Type B pancreatic cell (in vitro differentiated cells): ENCODE measurements around the gene SND1. TPM values are rescaled to one million over a fixed set of nuclear protein-coding genes. Genes with fewer than 3 reads are reported as not detected.
"Not testable (repeated sequence)": the region's sequence is repeated elsewhere in the genome, so short reads cannot be mapped to it uniquely, and the experiment has no call there.

ENCODE experiments used
- DNase-seq: peaks from one replicate; pipeline ENCODE4 v3.0.0; 2021; ENCODE audit warnings: mixed read lengths; ENCODE audit not compliant: unreplicated experiment; ENCODE audit errors: extremely low spot score
- H3K27ac Mint-ChIP-seq: 2 replicates; pipeline ENCODE4 v1.8.0; 2021; ENCODE audit warnings: mild to moderate bottlenecking, mixed read lengths
- H3K27me3 Mint-ChIP-seq: 2 replicates; pipeline ENCODE4 v1.8.0; 2021; ENCODE audit warnings: mixed read lengths
- H3K36me3 Mint-ChIP-seq: 2 replicates; pipeline ENCODE4 v1.8.0; 2021; ENCODE audit warnings: mixed read lengths
- H3K4me1 Mint-ChIP-seq: one replicate; pipeline ENCODE4 v1.8.0; 2021; ENCODE audit warnings: mixed read lengths; ENCODE audit not compliant: unreplicated experiment
- H3K4me3 Mint-ChIP-seq: 2 replicates; pipeline ENCODE4 v1.8.0; 2021; ENCODE audit warnings: mild to moderate bottlenecking, mixed read lengths
- H3K9me3 Mint-ChIP-seq: 2 replicates; pipeline ENCODE4 v1.8.0; 2021; ENCODE audit warnings: mixed read lengths
- total RNA-seq: library from RNA; stranded (reverse); gene quantifications from 2 replicates; pipeline ENCODE4 v1.2.1, GENCODE V29; 2021; ENCODE audit warnings: low replicate concordance
- TF ChIP-seq, protein P1 (sequence below): fragments of 200-600 bp; sonication (generic); conservative IDR thresholded peaks from 2 replicates; pipeline ENCODE4 v1.5.0; 2021; ENCODE audit warnings: antibody characterized with exemption, mild to moderate bottlenecking

The SND1 gene
- total RNA-seq, 1 donor from 2014 or later = 199 TPM

GRCh38 chr7:127833641-127834040 lies 181.6 kb downstream of the SND1 start:
- no peak overlapping the region for H3K27ac Mint-ChIP-seq
- H3K27me3 Mint-ChIP-seq = no peaks in the 10 kb centered on the region
- TF ChIP-seq, protein P1, sequence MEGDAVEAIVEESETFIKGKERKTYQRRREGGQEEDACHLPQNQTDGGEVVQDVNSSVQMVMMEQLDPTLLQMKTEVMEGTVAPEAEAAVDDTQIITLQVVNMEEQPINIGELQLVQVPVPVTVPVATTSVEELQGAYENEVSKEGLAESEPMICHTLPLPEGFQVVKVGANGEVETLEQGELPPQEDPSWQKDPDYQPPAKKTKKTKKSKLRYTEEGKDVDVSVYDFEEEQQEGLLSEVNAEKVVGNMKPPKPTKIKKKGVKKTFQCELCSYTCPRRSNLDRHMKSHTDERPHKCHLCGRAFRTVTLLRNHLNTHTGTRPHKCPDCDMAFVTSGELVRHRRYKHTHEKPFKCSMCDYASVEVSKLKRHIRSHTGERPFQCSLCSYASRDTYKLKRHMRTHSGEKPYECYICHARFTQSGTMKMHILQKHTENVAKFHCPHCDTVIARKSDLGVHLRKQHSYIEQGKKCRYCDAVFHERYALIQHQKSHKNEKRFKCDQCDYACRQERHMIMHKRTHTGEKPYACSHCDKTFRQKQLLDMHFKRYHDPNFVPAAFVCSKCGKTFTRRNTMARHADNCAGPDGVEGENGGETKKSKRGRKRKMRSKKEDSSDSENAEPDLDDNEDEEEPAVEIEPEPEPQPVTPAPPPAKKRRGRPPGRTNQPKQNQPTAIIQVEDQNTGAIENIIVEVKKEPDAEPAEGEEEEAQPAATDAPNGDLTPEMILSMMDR = no peak

GRCh38 chr7:127835679-127836078 lies 183.7 kb downstream of the SND1 start:
- H3K27ac Mint-ChIP-seq = no peak overlapping the region
- H3K27me3 Mint-ChIP-seq = no peaks in the 10 kb centered on the region
- H3K4me1 Mint-ChIP-seq = no peaks in the 10 kb centered on the region
- no peaks in the 10 kb centered on the region for H3K9me3 Mint-ChIP-seq
- TF ChIP-seq, protein P1 = no peak
- no peak for DNase-seq
- H3K4me3 Mint-ChIP-seq = no peak overlapping the region
- H3K36me3 Mint-ChIP-seq = peaks cover 16% of the 10 kb centered on the region

More at GRCh38 chr7:127833641-127834040, 181.6 kb downstream of the SND1 start:
- Mint-ChIP-seq H3K4me3 (no peak overlapping the region), H3K4me1 (no peaks in the 10 kb centered on the region), H3K36me3 (peaks cover 16% of the 10 kb centered on the region), H3K9me3 (no peaks in the 10 kb centered on the region)
- no peak for DNase-seq

GRCh38 chr7:127837816-127838410 lies 185.9 kb downstream of the SND1 start:
- not testable (repeated sequence) for DNase-seq, H3K9me3 Mint-ChIP-seq, H3K4me1 Mint-ChIP-seq, H3K27me3 Mint-ChIP-seq, H3K4me3 Mint-ChIP-seq
- peaks cover 12% of the 10 kb centered on the region for H3K36me3 Mint-ChIP-seq
- peak overlapping the region; percentile 44 for H3K27ac Mint-ChIP-seq

DNA sequence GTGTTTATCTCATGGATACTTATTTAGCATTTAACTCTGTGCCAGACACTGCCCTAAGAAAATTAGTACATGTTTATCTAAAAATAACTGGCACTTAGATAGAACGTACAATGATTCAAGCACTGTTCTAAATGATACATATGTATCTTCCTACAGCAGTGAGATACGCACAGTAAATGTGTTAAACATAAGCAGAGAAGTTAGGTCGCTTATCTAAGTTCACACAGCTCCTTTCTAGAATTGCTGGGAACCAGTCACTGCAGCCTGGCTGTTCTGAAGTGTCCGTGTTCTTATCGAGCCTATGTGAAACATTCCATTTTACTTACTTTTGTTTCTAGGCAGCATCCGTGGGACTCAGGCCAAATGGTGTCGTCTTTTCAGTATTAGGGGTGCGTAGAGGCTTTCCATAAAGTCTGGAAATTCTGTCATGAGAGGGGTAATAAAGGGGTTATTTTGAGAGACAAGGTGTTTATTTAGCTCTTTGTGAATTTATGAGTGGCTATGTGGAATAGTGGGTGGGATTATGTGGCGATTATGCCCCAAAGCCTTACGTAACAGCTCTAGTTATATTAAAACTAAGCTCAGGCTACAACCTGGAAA lies 186.9 kb downstream of the SND1 start:
- Mint-ChIP-seq H3K9me3 (no peaks in the 10 kb centered on the region), H3K4me1 (no peaks in the 10 kb centered on the region), H3K36me3 (peaks cover 12% of the 10 kb centered on the region), H3K4me3 (no peak overlapping the region), H3K27ac (peak overlapping the region; percentile 74), H3K27me3 (no peaks in the 10 kb centered on the region)
- TF ChIP-seq, protein P1 = no peak
- DNase-seq = no peak

- no peak for DNase-seq
- Mint-ChIP-seq H3K27me3 (no peaks in the 10 kb centered on the region), H3K27ac (no peak overlapping the region), H3K36me3 (peaks cover 17% of the 10 kb centered on the region), H3K4me3 (no peak overlapping the region), H3K4me1 (no peaks in the 10 kb centered on the region), H3K9me3 (no peaks in the 10 kb centered on the region)
- TF ChIP-seq, protein P1 = no peak
Observed at GRCh38 chr7:127840226-127840951, 188.4 kb downstream of the SND1 start.

DNA sequence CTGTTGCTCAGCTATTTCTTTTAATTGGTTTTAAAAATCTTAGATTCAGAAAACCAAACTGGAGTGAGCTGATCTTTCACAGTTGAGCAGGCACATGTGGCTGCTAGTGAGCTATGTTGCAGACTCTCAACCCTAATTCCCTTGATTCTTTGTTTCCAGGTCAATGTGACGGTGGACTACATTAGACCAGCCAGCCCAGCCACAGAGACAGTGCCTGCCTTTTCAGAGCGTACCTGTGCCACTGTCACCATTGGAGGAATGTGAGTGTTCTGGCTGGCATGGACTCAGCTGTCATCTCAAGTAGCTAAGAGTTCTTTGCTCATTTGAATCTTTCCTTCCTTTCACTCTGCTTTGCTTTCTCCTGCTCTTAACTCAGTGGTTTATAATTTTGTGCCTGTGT lies 192.2 kb downstream of the SND1 start:
- TF ChIP-seq, protein P1 = no peak
- no peak overlapping the region for H3K4me3 Mint-ChIP-seq
- H3K9me3 Mint-ChIP-seq = no peaks in the 10 kb centered on the region
- H3K36me3 Mint-ChIP-seq = peaks cover 19% of the 10 kb centered on the region
- no peaks in the 10 kb centered on the region for H3K4me1 Mint-ChIP-seq
- no peak for DNase-seq
- H3K27me3 Mint-ChIP-seq = no peaks in the 10 kb centered on the region
- no peak overlapping the region for H3K27ac Mint-ChIP-seq
